GM13976 (cell line): ENCODE results near the gene DDX52.

ENCODE experiments used
- DNase-seq: peaks from one replicate; pipeline ENCODE4 v3.0.0; 2012; ENCODE audit warnings: low spot score
- CTCF ChIP-seq: IDR thresholded peaks from 2 replicates; pipeline ENCODE4 v1.5.1; 2012; ENCODE audit warnings: borderline replicate concordance, mild to moderate bottlenecking; ENCODE audit not compliant: insufficient read depth; ENCODE audit errors: extremely low read depth, missing control alignments, control extremely low read depth
- in situ Hi-C: fragments of 300-500 bp; cut with MboI; formaldehyde crosslinking; loops from one replicate; pipeline ENCODE4 v1.12.0; 2022; ENCODE audit warnings: low sequenced_read_pairs, mixed read lengths, inconsistent platforms; ENCODE audit not compliant: unreplicated experiment

DDX52 gene

GRCh38 chr17:37598145-37598544 is 45.1 kb downstream of the DDX52 start:
- no peak for TF ChIP-seq CTCF
- in situ Hi-C loops = no loop called here
- DNase-seq = no peak

- in situ Hi-C loops = no loop called here
- DNase-seq = no peak
- TF ChIP-seq CTCF = no peak
Observed at GRCh38 chr17:37592291-37592690, 51.0 kb downstream of the DDX52 start.

DNA sequence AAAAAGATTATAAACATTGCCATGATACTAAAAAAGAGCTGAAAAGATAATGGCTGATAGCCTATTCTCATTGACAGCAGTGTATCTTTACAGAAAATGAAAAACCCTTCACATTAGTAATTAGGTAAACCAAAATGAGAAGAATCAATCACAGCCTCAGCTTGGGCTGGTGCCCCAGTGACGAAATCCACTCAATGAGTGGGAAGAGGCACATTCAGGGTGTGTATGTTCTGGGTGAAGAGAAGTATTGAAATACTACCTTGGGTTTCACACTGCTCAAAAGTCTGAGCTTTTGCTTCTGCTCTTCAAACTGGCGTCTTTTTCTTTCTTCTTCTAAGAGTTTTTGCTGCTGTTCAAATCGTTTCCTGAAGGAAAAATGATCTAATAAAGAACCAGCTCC is 58.2 kb downstream of the DDX52 start:
- TF ChIP-seq CTCF = no peak
- in situ Hi-C loops = no loop called here
- DNase-seq = no peak

- no peak for TF ChIP-seq CTCF
- in situ Hi-C loops = no loop called here
- no peak for DNase-seq
Observed at GRCh38 chr17:37576281-37576680, 67.0 kb downstream of the DDX52 start.

- in situ Hi-C loops = no loop called here
- no peak for DNase-seq
- no peak for TF ChIP-seq CTCF
Observed at GRCh38 chr17:37574427-37574826, 68.8 kb downstream of the DDX52 start.

GRCh38 chr17:37571674-37572073 is 71.6 kb downstream of the DDX52 start:
- in situ Hi-C loops = no loop called here
- DNase-seq = no peak
- no peak for TF ChIP-seq CTCF
